ENCODE measurements around the gene DEPDC1B.
"Not testable (repeated sequence)": the region's sequence is repeated elsewhere in the genome, so short reads cannot be mapped to it uniquely, and the experiment has no call there.

DEPDC1B gene

GRCh38 chr5:60699609-60700415 is at the start of gene DEPDC1B:
Gene DEPDC1B, minus strand, starts transcription at chr5:60700166. Its CDS starts 73 bp downstream, at chr5:60700093.
- no peak for FAIRE-seq

- FAIRE-seq: no peak
Measured at GRCh38 chr5:60744682-60745081, 44.7 kb upstream of the DEPDC1B start.

GRCh38 chr5:60743511-60744314 is 43.7 kb upstream of the DEPDC1B start:
- FAIRE-seq: no peak

GRCh38 chr5:60740322-60740721 is 40.4 kb upstream of the DEPDC1B start:
- no peak for FAIRE-seq

GRCh38 chr5:60738933-60739332 is 39.0 kb upstream of the DEPDC1B start:
- FAIRE-seq: no peak

GRCh38 chr5:60738461-60738860 is 38.5 kb upstream of the DEPDC1B start:
- FAIRE-seq: no peak

GRCh38 chr5:60730858-60731257 is 30.9 kb upstream of the DEPDC1B start:
- FAIRE-seq: not testable (repeated sequence)

DNA sequence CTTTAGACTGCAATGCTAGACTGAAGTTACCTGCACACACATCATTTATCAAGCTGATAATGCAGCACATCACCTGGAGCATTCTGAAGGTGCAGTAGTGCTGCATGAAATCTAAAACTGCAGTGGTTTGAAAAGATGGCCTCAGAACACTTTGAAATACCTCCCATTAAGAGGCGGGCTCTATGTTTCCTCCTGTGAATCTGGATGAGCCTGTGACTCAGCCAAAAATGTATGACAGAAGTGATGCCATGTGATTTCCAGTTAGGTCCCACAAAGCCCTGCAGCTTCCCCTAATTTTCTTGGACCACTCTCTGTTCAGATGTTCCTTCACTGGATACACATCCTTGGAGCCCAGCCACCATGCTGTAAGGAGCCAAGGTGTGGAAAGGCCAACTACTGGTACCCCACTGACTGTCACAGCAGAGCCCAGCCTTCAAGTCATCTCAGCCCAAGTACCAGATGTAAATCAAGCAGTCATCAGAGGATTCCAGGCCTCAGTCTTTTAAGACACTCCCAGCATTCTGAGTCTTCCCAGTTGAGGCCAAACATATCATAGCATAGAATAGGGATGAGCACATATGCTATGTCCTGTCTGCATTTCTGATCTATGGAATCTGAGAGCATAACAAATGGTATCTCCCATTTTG is 27.2 kb upstream of the DEPDC1B start:
- no peak for FAIRE-seq

- no peak for FAIRE-seq
Measured at GRCh38 chr5:60724126-60724525, 24.2 kb upstream of the DEPDC1B start.

DNA sequence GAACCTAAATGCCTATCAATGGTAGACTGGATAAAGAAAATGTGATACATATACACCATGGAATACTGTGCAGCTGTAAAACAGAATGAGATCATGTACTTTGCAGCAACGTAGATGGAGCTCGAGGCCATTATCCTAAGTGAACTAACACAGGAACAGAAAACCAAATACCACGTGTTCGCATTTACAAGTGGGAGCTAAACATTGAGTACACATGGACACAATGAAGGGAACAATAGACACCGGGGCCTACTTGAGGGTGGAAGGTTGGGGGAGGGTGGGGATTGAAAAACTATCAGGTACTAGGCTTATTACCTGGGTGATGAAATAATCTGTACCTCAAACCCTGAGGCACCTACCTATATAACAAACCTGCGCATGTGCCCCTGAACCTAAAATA is 22.4 kb upstream of the DEPDC1B start:
- FAIRE-seq: no peak

DNA sequence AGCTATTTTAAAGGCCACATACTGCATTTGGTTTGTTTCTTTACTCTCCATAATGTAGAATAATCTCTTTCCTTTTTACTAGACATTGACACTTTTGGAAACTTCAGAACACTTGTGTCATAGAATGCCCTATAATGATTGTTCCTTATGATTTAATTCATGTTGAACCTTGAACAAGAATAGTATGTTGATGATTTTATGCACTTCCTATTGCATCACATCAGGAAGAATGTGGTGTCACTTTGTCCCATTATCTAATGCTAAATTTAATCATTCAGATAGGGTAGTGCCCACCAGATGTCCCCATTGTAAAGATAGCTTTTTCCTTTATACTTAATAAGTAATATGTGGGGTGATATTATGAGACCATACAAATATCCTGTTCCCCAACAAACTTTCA is 19.4 kb upstream of the DEPDC1B start:
- no peak for FAIRE-seq

DNA sequence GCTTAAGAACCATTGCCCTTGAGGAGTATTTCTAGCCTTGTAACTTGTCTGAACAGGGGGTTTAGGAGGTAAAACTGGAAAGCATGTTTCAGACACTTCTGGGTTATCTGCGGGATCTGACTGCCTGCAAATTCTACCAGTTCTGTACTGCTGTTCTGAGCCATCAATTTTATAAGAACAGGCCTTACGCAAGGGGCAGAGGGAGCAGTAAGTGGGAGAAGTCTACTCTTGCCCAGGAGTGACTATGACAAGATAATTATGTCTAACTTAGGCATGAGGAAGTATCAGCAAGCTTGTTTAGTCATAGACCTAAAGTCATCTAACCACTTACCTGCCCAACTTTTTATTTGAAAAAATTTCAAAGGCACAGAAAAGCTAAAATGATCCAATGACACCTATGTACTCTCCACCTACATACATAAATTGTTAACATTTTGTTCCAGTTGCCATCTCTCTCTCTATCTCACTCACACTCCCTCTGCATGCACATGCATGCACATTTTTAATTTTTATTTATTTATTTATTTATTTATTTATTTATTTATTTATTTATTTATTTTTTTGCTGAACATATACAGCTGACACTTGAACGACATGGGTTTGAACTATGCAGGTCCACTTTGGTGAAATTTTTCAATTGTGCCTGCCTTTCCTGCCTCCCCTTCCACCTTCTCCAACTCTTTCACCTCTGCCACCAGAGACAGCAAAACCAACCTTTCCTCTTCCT is 18.4 kb upstream of the DEPDC1B start:
- no peak for FAIRE-seq

- not testable (repeated sequence) for FAIRE-seq
Measured at GRCh38 chr5:60715201-60715928, 15.4 kb upstream of the DEPDC1B start.

DNA sequence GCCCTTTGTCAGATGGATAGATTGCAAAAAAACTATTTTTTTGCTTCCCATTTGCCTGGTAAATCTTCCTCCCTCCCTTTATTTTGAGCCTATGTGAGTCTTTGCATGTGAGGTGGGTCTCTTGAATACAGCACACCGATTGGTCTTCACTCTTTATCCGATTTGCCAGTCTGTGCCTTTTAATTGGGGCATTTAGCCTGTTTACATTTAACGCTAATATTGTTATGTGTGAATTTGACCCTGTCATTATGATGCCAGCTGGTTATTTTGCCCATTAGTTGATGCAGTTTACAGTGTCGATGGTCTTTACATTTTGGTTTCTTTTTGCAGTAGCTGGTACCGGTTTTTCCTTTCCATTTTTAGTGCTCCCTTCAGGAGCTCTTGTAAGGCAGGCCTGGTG is 13.0 kb upstream of the DEPDC1B start:
- FAIRE-seq: no peak

- FAIRE-seq: not testable (repeated sequence)
Measured at GRCh38 chr5:60711892-60712291, 11.9 kb upstream of the DEPDC1B start.

- no peak for FAIRE-seq
Measured at GRCh38 chr5:60710362-60710761, 10.4 kb upstream of the DEPDC1B start.

DNA sequence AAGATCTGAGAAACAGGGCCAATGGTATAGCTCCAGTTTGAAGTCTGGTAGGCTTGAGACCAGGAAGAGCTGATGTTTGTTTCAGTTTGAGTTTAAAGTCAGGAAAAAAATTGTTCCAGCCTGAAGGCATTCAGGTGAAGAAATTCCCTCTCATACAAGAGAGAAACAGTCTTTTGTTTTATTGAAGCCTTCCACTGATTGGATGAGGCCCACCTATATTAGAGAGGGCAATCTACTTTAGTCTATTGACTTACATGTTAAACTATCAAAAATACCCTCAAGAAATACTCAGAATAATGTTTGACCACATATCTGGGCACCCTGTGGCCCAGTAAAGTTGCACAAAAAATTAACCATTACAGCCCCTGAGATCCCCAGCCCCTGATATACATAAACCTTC is 5.2 kb upstream of the DEPDC1B start:
- no peak for FAIRE-seq

DNA sequence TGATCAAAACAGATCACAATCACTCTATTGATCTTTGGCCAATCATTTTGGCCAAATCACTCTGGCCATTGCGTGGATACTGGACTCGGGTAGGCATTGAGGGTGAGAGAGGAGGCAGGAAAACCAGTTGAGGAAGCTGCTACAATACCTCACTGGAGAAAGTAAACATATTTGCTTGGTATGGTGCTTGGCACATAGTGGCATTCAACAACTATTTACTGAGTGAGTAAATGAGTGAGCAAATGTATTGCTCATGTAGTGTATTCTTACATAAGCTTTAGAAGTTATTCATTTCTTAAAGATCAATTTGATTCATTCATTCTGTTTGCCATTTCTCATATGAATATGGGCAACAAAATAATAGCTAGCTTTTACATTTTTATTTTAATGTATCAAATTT is 4.0 kb upstream of the DEPDC1B start:
- FAIRE-seq: no peak

GRCh38 chr5:60701321-60701968 is 1.5 kb upstream of the DEPDC1B start:
- no peak for FAIRE-seq

DNA sequence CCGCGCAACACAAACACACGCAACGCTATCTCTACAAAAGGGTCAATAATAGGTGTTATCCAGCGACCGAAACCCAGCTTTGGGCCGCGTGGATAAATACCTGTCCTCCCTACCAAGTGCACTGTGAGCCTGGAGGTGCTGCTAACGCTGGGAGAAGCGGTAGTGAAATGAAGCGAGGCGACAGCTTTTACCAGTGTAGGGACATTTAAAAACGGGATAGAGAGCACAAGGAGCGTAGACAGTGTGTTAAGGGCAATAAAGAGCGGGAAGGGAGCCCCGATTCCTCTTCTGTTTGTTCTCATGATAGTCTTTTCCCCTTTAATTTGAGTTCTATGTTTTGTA is 421 bp upstream of the DEPDC1B start:
- FAIRE-seq: no peak

DNA sequence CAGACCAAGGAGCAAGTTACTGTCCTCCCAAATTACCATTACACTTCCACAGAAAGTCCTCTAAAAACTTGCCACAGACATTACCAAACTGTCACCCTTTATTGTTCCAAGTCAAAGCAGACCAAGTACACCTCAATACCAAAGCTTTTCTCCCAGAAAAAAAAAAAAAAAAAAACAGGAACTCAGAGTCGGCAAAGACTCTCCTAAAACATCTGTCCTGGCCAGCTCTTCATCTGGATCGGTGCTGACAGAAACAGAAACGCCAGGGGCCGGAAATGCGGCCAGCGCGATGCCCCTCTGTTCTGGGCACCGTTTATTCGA is 718 bp downstream of the DEPDC1B start:
- no peak for FAIRE-seq

- no peak for FAIRE-seq
Measured at GRCh38 chr5:60698336-60698735, 1.6 kb downstream of the DEPDC1B start.
